ENCODE results near the gene IMMP2L. TPM values are rescaled to one million over a fixed set of nuclear protein-coding genes. Genes with fewer than 3 reads are reported as not detected.

Gene IMMP2L
- total RNA-seq, 1 donor from 2014 or later: 16.7 TPM

- Mint-ChIP-seq H3K27me3 (no peaks in the 10 kb centered on the region), H3K27ac (peak overlapping the region; percentile 38), H3K36me3 (ENCODE audit: low read depth) (peaks cover 74% of the 10 kb centered on the region), H3K4me3 (no peak overlapping the region), H3K9me3 (no peaks in the 10 kb centered on the region), H3K4me1 (peaks cover 56% of the 10 kb centered on the region)
- no peak for DNase-seq
- intact Hi-C loops (cut with micrococcal nuclease): no loop called here
Measured at GRCh38 chr7:111105269-111105668, 457.0 kb downstream of the IMMP2L start.

DNA sequence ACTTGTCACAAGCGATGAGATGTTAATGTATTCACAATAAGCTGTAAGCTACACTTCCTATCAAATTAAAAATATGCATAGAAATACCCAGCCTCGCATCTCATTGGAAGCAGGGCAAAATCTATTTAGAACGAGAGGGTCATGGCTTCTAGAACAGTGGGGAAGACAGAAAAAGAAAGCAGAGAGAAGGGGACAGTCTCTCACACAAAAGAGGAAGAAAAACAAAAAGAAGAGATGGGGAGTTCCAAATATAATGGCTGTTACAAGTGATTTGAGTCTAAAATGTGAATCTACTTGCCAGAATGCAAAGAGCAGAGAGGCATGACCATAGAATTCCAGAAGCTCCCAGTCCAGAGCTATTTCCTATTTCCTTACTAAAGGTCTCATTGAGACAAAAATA lies 457.6 kb downstream of the IMMP2L start:
- Mint-ChIP-seq H3K27me3 (no peaks in the 10 kb centered on the region), H3K4me1 (peaks cover 56% of the 10 kb centered on the region), H3K9me3 (no peaks in the 10 kb centered on the region), H3K27ac (peak overlapping the region; percentile 79), H3K4me3 (peak overlapping the region; percentile 9), H3K36me3 (ENCODE audit: low read depth) (peaks cover 78% of the 10 kb centered on the region)
- no peak for DNase-seq
- intact Hi-C loops (cut with micrococcal nuclease): no loop called here

GRCh38 chr7:111103678-111104274 lies 458.5 kb downstream of the IMMP2L start:
- Mint-ChIP-seq H3K36me3 (ENCODE audit: low read depth) (peaks cover 74% of the 10 kb centered on the region), H3K4me3 (peak overlapping the region; percentile 20)

GRCh38 chr7:111103136-111103535 lies 459.2 kb downstream of the IMMP2L start:
- H3K9me3 Mint-ChIP-seq: no peaks in the 10 kb centered on the region
- intact Hi-C loops (cut with micrococcal nuclease): no loop called here
- H3K4me3 Mint-ChIP-seq: peak overlapping the region; percentile 13
- peak overlapping the region; percentile 62 for H3K27ac Mint-ChIP-seq
- H3K27me3 Mint-ChIP-seq: no peaks in the 10 kb centered on the region
- peaks cover 58% of the 10 kb centered on the region for H3K4me1 Mint-ChIP-seq
- no peak for DNase-seq
- H3K36me3 Mint-ChIP-seq (ENCODE audit: low read depth): peaks cover 75% of the 10 kb centered on the region

More at GRCh38 chr7:111103678-111104274, 458.5 kb downstream of the IMMP2L start:
- H3K27ac Mint-ChIP-seq: peak overlapping the region; percentile 74
- DNase-seq: no peak
- peaks cover 57% of the 10 kb centered on the region for H3K4me1 Mint-ChIP-seq
- intact Hi-C loops (cut with micrococcal nuclease): no loop called here
- H3K27me3 Mint-ChIP-seq: no peaks in the 10 kb centered on the region
- no peaks in the 10 kb centered on the region for H3K9me3 Mint-ChIP-seq

DNA sequence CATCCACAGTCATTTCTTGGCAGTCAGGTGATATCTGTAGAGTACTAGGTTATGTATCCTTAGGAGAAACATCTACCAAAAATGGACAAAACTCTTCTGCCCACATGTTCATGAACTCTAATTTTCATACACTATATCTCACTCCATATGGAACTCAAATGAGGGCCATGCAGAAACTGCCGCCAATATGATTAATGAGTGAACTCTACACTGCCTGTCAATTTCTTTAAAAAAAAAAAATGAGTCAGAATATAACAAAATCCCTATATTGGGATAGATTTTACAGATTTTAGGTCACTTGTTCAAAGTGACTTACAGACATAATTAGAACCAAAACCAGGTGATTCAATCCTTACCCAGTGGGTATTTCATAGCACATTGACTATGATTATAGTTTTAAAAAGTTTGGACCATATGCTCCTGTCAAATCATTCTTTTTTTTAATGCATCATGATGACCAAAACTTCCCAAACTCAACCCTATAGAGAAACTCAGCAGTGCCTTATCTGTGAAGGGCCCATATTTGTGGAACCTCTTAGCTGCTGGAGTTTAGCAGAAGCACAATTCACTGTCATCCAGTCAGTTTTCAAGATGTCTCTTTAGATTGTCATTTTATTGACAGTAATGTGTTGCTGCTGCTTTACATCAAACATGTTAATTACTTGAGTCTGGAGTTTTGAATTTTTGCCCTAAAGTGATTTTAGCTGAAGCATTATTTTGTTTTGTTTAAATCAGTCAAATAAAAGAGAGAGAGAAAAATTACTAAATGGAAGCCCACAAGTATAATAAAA lies 460.2 kb downstream of the IMMP2L start:
- Mint-ChIP-seq H3K4me3 (no peak overlapping the region), H3K4me1 (peaks cover 59% of the 10 kb centered on the region), H3K27me3 (no peaks in the 10 kb centered on the region), H3K27ac (peak overlapping the region; percentile 23), H3K9me3 (no peaks in the 10 kb centered on the region), H3K36me3 (ENCODE audit: low read depth) (peaks cover 76% of the 10 kb centered on the region)
- intact Hi-C loops (cut with micrococcal nuclease): loop anchor here (1.0 kb wide), 1 partner anchor 11 kb away; no protein-coding TSS in a partner anchor
- no peak for DNase-seq

DNA sequence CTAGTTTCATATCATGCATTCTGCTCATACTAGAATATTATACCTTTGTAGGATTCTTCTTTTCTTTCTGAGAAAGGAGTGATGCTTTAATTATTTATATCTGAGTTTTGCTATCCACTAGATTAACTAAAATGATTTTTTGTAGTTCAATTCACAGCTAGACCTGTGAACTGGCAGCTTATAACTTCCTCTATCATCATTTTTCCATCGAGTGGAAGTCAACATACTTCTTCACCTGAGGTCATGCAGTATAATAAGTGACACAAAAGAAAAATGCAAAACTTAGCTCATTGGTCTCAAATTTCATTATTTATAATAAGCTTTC lies 463.4 kb downstream of the IMMP2L start:
- intact Hi-C loops (cut with micrococcal nuclease): loop anchor here (1.0 to 2.0 kb wide), 3 partner anchors 8 to 504 kb away; partner anchors contain the start of gene LRRN3
- Mint-ChIP-seq H3K9me3 (no peaks in the 10 kb centered on the region), H3K27ac (peak overlapping the region; percentile 62), H3K36me3 (ENCODE audit: low read depth) (peaks cover 71% of the 10 kb centered on the region), H3K27me3 (no peaks in the 10 kb centered on the region), H3K4me3 (peak overlapping the region; percentile 79), H3K4me1 (peaks cover 59% of the 10 kb centered on the region)
- DNase-seq: no peak

- H3K27me3 Mint-ChIP-seq: no peaks in the 10 kb centered on the region
- H3K36me3 Mint-ChIP-seq (ENCODE audit: low read depth): peaks cover 70% of the 10 kb centered on the region
- H3K4me3 Mint-ChIP-seq: peak overlapping the region; percentile 79
- H3K4me1 Mint-ChIP-seq: peaks cover 58% of the 10 kb centered on the region
- peak; percentile 90 for DNase-seq
- peak overlapping the region; percentile 62 for H3K27ac Mint-ChIP-seq
- no peaks in the 10 kb centered on the region for H3K9me3 Mint-ChIP-seq
- intact Hi-C loops (cut with micrococcal nuclease): loop anchor here (1.0 to 2.0 kb wide), 2 partner anchors 15 to 503 kb away; no protein-coding TSS in a partner anchor
Measured at GRCh38 chr7:111098011-111098925, 464.0 kb downstream of the IMMP2L start.

DNA sequence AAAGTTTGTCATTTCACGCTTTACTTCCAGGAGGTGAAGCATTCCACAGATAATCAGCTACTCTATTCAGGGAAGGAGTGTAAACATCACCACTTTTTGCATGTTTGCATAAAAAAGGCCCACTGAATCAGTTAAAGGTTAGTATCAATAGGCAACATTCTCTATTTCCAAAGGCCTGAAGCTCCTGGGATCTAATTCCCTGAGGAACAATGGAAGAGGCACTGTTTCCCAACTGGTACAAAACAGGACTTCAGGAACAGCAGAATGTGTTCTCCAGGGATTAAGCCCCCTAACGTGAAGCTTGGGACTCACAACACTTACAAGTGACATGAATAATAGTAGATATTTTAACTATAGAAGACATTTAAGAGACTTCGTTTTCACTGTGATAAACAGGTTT lies 465.3 kb downstream of the IMMP2L start:
- Mint-ChIP-seq H3K9me3 (no peaks in the 10 kb centered on the region), H3K27me3 (no peaks in the 10 kb centered on the region), H3K4me1 (peaks cover 52% of the 10 kb centered on the region), H3K36me3 (ENCODE audit: low read depth) (peaks cover 69% of the 10 kb centered on the region), H3K27ac (peak overlapping the region; percentile 25), H3K4me3 (peak overlapping the region; percentile 79)
- no peak for DNase-seq
- intact Hi-C loops (cut with micrococcal nuclease): no loop called here

DNA sequence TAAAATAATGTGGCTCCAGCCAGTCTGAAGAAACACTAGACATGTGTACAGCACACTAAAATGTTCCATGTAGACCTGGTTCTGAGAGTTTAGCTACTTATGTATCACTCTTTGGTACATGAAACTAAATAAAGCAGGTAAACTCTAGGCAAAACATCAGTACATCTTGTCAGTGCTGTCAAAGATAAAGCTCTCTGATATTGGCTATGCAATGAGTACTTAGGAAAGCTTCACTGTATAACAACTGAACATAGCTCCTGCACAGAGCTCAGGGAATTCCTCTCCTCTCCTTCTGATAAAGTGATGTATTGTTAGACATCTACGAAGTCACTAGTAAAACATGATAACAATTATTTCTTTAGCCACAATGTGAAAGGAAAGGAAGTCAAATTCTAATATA lies 467.9 kb downstream of the IMMP2L start:
- no peaks in the 10 kb centered on the region for H3K9me3 Mint-ChIP-seq
- peak overlapping the region; percentile 93 for H3K4me3 Mint-ChIP-seq
- H3K27ac Mint-ChIP-seq: peak overlapping the region; percentile 93

GRCh38 chr7:111093496-111093895 lies 468.8 kb downstream of the IMMP2L start:
- intact Hi-C loops (cut with micrococcal nuclease): loop anchor here (5.0 kb wide), 4 partner anchors 139 to 644 kb away; no protein-coding TSS in a partner anchor
- Mint-ChIP-seq H3K36me3 (ENCODE audit: low read depth) (peaks cover 53% of the 10 kb centered on the region), H3K9me3 (no peaks in the 10 kb centered on the region), H3K27me3 (no peaks in the 10 kb centered on the region), H3K4me3 (peak overlapping the region; percentile 93), H3K4me1 (peaks cover 49% of the 10 kb centered on the region), H3K27ac (peak overlapping the region; percentile 93)
- DNase-seq: no peak

More for the DNA sequence above, 467.9 kb downstream of the IMMP2L start:
- Mint-ChIP-seq H3K4me1 (peaks cover 51% of the 10 kb centered on the region), H3K36me3 (ENCODE audit: low read depth) (peaks cover 61% of the 10 kb centered on the region), H3K27me3 (no peaks in the 10 kb centered on the region)
- intact Hi-C loops (cut with micrococcal nuclease): loop anchor here (1.0 to 5.0 kb wide), 5 partner anchors 65 to 643 kb away; no protein-coding TSS in a partner anchor
- DNase-seq: no peak

- Mint-ChIP-seq H3K36me3 (ENCODE audit: low read depth) (peaks cover 46% of the 10 kb centered on the region), H3K9me3 (no peaks in the 10 kb centered on the region), H3K27ac (peak overlapping the region; percentile 93), H3K27me3 (no peaks in the 10 kb centered on the region), H3K4me1 (peaks cover 52% of the 10 kb centered on the region), H3K4me3 (peak overlapping the region; percentile 93)
- no peak for DNase-seq
- intact Hi-C loops (cut with micrococcal nuclease): loop anchor here (1.0 to 5.0 kb wide), 8 partner anchors 9 to 645 kb away; no protein-coding TSS in a partner anchor
Measured at GRCh38 chr7:111092406-111093236, 469.7 kb downstream of the IMMP2L start.

DNA sequence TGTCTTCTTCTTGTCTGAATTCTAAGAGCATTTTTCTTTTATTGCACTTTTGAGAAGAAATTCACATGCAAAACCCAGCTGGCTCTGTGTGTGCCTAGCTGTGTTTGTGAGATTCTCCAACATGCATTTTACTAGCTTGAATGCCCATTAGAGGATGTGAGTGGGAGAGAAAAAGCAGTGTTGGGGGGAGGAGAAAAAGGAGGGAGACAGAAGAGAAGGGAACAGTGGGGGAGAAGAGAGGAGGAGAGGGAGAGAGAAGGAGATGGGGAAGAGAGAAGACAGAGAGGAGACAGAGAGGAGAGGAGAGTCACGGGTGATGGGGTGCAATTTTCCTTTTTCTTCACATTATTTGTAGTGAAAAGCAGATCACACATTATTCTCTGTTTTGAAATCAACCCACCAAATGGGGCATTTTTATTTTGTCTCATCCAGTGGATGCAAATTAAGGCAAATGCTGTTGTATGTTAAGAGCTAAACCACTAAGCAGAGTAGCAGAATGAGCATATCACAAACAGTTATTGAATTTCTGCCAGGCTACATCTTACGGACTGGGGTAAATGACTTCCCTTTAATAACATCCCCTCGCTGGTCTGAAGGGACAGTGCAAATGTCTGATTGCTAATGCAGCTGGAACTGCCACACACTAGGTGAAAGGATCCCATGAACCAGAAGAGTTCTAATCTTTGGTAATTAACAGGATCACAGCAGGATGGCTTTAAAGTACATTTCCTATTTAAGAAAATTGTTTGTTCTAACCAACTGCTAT lies 470.5 kb downstream of the IMMP2L start:
- Mint-ChIP-seq H3K4me3 (peak overlapping the region; percentile 93), H3K36me3 (ENCODE audit: low read depth) (peaks cover 45% of the 10 kb centered on the region), H3K4me1 (peaks cover 54% of the 10 kb centered on the region), H3K27me3 (no peaks in the 10 kb centered on the region), H3K27ac (peak overlapping the region; percentile 93), H3K9me3 (no peaks in the 10 kb centered on the region)
- peak; percentile 71 for DNase-seq
- intact Hi-C loops (cut with micrococcal nuclease): loop anchor here (1.0 to 5.0 kb wide), 13 partner anchors 8 to 646 kb away; partner anchors contain the start of gene IMMP2L

All from activated CD4-positive, alpha-beta T cell treated with anti-CD3 and anti-CD28 coated beads, Interleukin-2, amount 10 ng/mL, durations not matched to agents 24 days and 14 days (primary cell).